Keratinocyte (primary cell): ENCODE results near the gene EFCAB9. TPM values are rescaled to one million over a fixed set of nuclear protein-coding genes. Genes with fewer than 3 reads are reported as not detected.

Source experiments
- DNase-seq: peaks from one replicate; pipeline ENCODE4 v3.0.0-alpha.2; 2011; ENCODE audit warnings: low read depth, missing footprints, low spot score
- FAIRE-seq: peaks from 2 replicates; lab custom pipeline; 2011; peaks lifted over from hg19 to GRCh38; lab: Jason Lieb, UNC
- H2AFZ ChIP-seq: 2 replicates; pipeline ENCODE4 v1.6.0; 2012; ENCODE audit warnings: low read length, control low read depth, inconsistent platforms; ENCODE audit not compliant: control insufficient read depth
- H3K27ac ChIP-seq: 2 replicates; pipeline ENCODE4 v1.5.1; 2011; ENCODE audit warnings: low read length; ENCODE audit not compliant: control insufficient read depth, insufficient read depth
- H3K27me3 ChIP-seq: 3 replicates; pipeline ENCODE4 v1.6.0; 2011; ENCODE audit warnings: low read length; ENCODE audit not compliant: control insufficient read depth, insufficient read depth; ENCODE audit errors: extremely low read depth
- H3K36me3 ChIP-seq, 2 experiments: 2 replicates in 1 of 2; 3 replicates in 1 of 2; pipeline ENCODE4 v1.5.1; 2011; ENCODE audit warnings: low read length in 2 of 2, mild to moderate bottlenecking in 1 of 2; ENCODE audit not compliant: control insufficient read depth in 2 of 2, insufficient read depth in 2 of 2; ENCODE audit errors: extremely low read depth in 1 of 2
- H3K4me1 ChIP-seq: 3 replicates; pipeline ENCODE4 v1.5.1; 2011; ENCODE audit warnings: low read length; ENCODE audit not compliant: control insufficient read depth, insufficient read depth; ENCODE audit errors: extremely low read depth
- H3K4me2 ChIP-seq: 3 replicates; pipeline ENCODE4 v1.6.0; 2011; ENCODE audit warnings: low read depth, low read length; ENCODE audit not compliant: control insufficient read depth, insufficient read depth; ENCODE audit errors: extremely low read depth
- H3K4me3 ChIP-seq, 3 experiments: fragments of 200-600 bp in 1 of 3; sonication (generic) in 1 of 3; 2 replicates in 2 of 3; 3 replicates in 1 of 3; pipeline ENCODE4 v1.5.1; 2011 to 2016; ENCODE audit warnings: low read length in 3 of 3, mild to moderate bottlenecking in 3 of 3, control low read depth in 2 of 3, inconsistent platforms in 1 of 3, low read depth in 1 of 3, mixed read lengths in 1 of 3, mixed run types in 1 of 3, moderate library complexity in 1 of 3; ENCODE audit not compliant: control insufficient read depth in 2 of 3, insufficient read depth in 2 of 3; ENCODE audit errors: extremely low read depth in 1 of 3
- H3K79me2 ChIP-seq: 2 replicates; pipeline ENCODE4 v1.6.0; 2012; ENCODE audit warnings: low read length; ENCODE audit not compliant: control insufficient read depth, insufficient read depth
- H3K9ac ChIP-seq: 3 replicates; pipeline ENCODE4 v1.6.0; 2011; ENCODE audit warnings: low read length; ENCODE audit not compliant: control insufficient read depth, insufficient read depth; ENCODE audit errors: extremely low read depth
- H3K9me1 ChIP-seq: 3 replicates; pipeline ENCODE4 v1.6.0; 2011; ENCODE audit warnings: low read length; ENCODE audit not compliant: control insufficient read depth, insufficient read depth; ENCODE audit errors: extremely low read depth
- H3K9me3 ChIP-seq: 2 replicates; pipeline ENCODE4 v1.5.1; 2012; ENCODE audit warnings: low read depth, low read length; ENCODE audit not compliant: control insufficient read depth
- H4K20me1 ChIP-seq: 3 replicates; pipeline ENCODE4 v1.6.0; 2011; ENCODE audit warnings: low read length; ENCODE audit not compliant: control insufficient read depth, insufficient read depth; ENCODE audit errors: extremely low read depth
- CTCF ChIP-seq, 3 experiments: IDR thresholded peaks in 1 of 3; conservative IDR thresholded peaks in 1 of 3; optimal IDR thresholded peaks in 1 of 3; 2 replicates in 2 of 3; 3 replicates in 1 of 3; pipeline versions ENCODE3 to v1.5.1; 2011; ENCODE audit warnings: low read length in 3 of 3, mild to moderate bottlenecking in 3 of 3, moderate library complexity in 2 of 3, control low read depth in 1 of 3, inconsistent platforms in 1 of 3; ENCODE audit not compliant: insufficient read depth in 2 of 3; ENCODE audit errors: extremely low read depth in 1 of 3
- EZH2 ChIP-seq: IDR thresholded peaks from one replicate; pipeline ENCODE4 v1.6.1; 2012; ENCODE audit warnings: inconsistent platforms, mild to moderate bottlenecking, low read length, moderate library complexity
- dilution Hi-C: fragments of 300-500 bp; cut with MboI; formaldehyde crosslinking; loops from one replicate; pipeline ENCODE4 v1.7.0; 2020; ENCODE audit warnings: low sequenced_read_pairs; ENCODE audit not compliant: extremely low pct_ligation_motif_present
- polyA plus RNA-seq, 5 experiments: library from polyadenylated mRNA; depleted of rRNA in 3 of 5; stranded (reverse) in 3 of 5; stranded (forward) in 1 of 5; unstranded in 1 of 5; fragments of >200 nt; gene quantifications; 1 replicate in 1 of 5; 2 replicates in 3 of 5; 3 replicates in 1 of 5; pipeline versions ENCODE4 v1.2.1 to v1.2.3, GENCODE V29; 2011 to 2012; ENCODE audit warnings: missing spikeins in 2 of 5, low read depth in 1 of 5, low replicate concordance in 1 of 5

Gene EFCAB9
- polyA plus RNA-seq, 1 donor (not counting 4 experiments of a cell fraction or from before 2014, with no cell fraction given) = not detected

- Histone ChIP-seq H4K20me1 (peaks cover 22% of the 10 kb centered on the region), H3K4me1 (peaks cover 16% of the 10 kb centered on the region), H3K27ac (no peak overlapping the region), H3K9me1 (peaks cover 5% of the 10 kb centered on the region), H3K79me2 (peaks cover 82% of the 10 kb centered on the region), H3K36me3 (peaks cover 8 to 17% of the 10 kb centered on the region in 2 experiments), H3K4me3 (no peak overlapping the region), H2AFZ (no peak overlapping the region), H3K9me3 (no peaks in the 10 kb centered on the region), H3K27me3 (no peaks in the 10 kb centered on the region), H3K9ac (no peak overlapping the region), H3K4me2 (no peak overlapping the region)
- TF ChIP-seq CTCF (optimal IDR thresholded peaks at IDR 0.05 in 1 of 3, IDR thresholded peaks at IDR 0.05 in 1 of 3, conservative IDR thresholded peaks at IDR 0.05 in 1 of 3; ENCODE audit: extremely low read depth in 1 of 3, insufficient read depth in 2 of 3, low read length in 3 of 3) = no peak
- TF ChIP-seq EZH2 = no peak
- DNase-seq (no peak), FAIRE-seq (no peak)
- dilution Hi-C loops = no loop called here
These were observed 47.3 kb upstream of the EFCAB9 start for GRCh38 chr5:172146748-172147092.

DNA sequence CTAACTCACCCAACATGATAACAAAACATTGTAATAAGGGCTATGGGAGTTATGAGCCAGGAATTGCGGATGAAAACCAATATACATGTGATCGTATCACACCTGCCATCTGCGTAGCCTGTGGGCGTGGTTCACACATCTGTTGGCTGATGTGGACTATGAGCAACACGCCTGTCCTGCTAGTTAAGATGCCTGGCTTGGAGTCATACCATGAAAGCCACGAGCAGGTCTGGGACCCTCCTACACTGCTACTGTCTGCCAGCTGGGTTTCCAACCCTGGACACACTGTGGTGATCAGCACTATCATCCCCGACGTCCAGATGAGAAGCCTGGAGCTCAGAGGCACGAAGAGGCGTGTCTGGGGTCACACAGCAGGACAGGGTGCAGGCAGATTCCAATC, 46.1 kb upstream of the EFCAB9 start:
- TF ChIP-seq CTCF (optimal IDR thresholded peaks at IDR 0.05 in 1 of 3, IDR thresholded peaks at IDR 0.05 in 1 of 3, conservative IDR thresholded peaks at IDR 0.05 in 1 of 3; ENCODE audit: extremely low read depth in 1 of 3, insufficient read depth in 2 of 3, low read length in 3 of 3) (no peak), EZH2 (no peak)
- dilution Hi-C loops = no loop called here
- no peak for DNase-seq
- Histone ChIP-seq H3K4me1 (peaks cover 16% of the 10 kb centered on the region), H3K36me3 (peaks cover 10 to 21% of the 10 kb centered on the region in 2 experiments), H4K20me1 (peaks cover 22% of the 10 kb centered on the region), H3K9me1 (peaks cover 5% of the 10 kb centered on the region), H3K4me3 (no peak overlapping the region), H3K4me2 (no peak overlapping the region), H3K9me3 (no peaks in the 10 kb centered on the region), H2AFZ (no peak overlapping the region), H3K27me3 (no peaks in the 10 kb centered on the region), H3K27ac (no peak overlapping the region), H3K9ac (no peak overlapping the region), H3K79me2 (peaks cover 75% of the 10 kb centered on the region)
- FAIRE-seq = no peak
